Activated CD8-positive, alpha-beta memory T cell treated with anti-CD3 and anti-CD28 coated beads, Interleukin-2, amount 50 U/mL, for 24 hours (primary cell): ENCODE measurements around the gene AIRE.
"Not testable (repeated sequence)": the region's sequence is repeated elsewhere in the genome, so short reads cannot be mapped to it uniquely, and the experiment has no call there.

Experiments used
- DNase-seq: peaks from one replicate; pipeline ENCODE4 v3.0.0-alpha.2; 2020; ENCODE audit errors: extremely low read depth

AIRE gene

DNA sequence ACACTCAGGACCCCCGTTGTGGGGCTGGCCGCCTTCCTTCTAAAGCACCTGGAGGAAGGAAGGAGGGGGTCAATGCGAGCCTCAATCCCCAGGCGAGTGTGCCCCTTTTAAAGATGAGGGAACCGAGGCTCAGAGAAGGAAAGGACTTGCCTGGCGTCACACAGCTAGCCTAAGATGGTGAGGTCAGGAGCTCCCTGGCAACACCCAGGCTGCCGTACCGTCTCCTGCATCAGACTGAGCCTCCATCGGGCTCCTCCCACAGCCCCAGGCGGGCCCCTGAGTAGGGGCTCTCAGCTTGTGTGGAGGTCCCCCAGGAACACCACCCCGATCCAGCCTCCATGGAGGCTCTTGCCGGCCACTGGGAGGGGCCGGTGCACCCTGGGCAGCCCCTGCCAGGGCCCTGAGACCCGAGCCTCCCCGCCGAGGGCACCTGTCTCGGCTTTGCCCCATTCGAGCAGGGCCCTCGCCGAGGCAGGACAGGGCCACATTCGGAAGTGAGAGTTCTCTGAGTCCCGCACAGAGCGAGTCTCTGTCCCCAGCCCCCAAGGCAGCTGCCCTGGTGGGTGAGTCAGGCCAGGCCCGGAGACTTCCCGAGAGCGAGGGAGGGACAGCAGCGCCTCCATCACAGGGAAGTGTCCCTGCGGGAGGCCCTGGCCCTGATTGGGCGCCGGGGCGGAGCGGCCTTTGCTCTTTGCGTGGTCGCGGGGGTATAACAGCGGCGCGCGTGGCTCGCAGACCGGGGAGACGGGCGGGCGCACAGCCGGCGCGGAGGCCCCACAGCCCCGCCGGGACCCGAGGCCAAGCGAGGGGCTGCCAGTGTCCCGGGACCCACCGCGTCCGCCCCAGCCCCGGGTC lies at the start of gene AIRE:
Gene AIRE (plus strand): TSS at position 739 of the 855 bp plus-strand sequence. CDS start 131 bp downstream, outside the sequence.
- no peak for DNase-seq

DNA sequence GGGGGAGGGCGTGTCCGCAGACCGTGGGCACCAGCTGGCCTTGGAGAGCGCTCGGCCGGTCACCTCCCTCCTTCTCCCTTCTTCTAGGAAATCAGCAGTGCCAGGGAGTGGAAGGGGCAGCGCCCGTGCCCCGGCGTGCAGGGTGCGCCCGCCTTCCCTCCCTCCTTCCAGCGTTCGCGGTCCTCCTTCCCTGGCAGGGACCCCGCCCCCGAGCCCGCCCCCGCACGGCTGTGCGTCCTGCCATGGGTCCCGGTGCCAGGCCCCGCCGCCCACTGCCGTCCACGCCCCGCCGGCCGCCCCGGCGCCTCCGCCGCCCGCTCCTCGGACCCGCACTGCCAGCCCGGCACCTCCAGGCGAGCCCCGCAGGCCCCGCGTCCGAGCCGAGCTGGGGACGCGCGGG lies 45.3 kb upstream of the AIRE start:
- DNase-seq = not testable (repeated sequence)

- DNase-seq = not testable (repeated sequence)
These were observed 44.8 kb upstream of the AIRE start, which contains the start of gene ICOSLG for GRCh38 chr21:44240842-44241241. TSS of gene ICOSLG (minus strand) at chr21:44240943. CDS start at chr21:44240817, 126 bp downstream.

GRCh38 chr21:44241281-44241680 lies 44.4 kb upstream of the AIRE start:
- not testable (repeated sequence) for DNase-seq

GRCh38 chr21:44243980-44244379 lies 41.7 kb upstream of the AIRE start:
- not testable (repeated sequence) for DNase-seq

GRCh38 chr21:44247904-44248303 lies 37.8 kb upstream of the AIRE start:
- not testable (repeated sequence) for DNase-seq

GRCh38 chr21:44249204-44250037 lies 36.3 kb upstream of the AIRE start:
- DNase-seq = not testable (repeated sequence)

DNA sequence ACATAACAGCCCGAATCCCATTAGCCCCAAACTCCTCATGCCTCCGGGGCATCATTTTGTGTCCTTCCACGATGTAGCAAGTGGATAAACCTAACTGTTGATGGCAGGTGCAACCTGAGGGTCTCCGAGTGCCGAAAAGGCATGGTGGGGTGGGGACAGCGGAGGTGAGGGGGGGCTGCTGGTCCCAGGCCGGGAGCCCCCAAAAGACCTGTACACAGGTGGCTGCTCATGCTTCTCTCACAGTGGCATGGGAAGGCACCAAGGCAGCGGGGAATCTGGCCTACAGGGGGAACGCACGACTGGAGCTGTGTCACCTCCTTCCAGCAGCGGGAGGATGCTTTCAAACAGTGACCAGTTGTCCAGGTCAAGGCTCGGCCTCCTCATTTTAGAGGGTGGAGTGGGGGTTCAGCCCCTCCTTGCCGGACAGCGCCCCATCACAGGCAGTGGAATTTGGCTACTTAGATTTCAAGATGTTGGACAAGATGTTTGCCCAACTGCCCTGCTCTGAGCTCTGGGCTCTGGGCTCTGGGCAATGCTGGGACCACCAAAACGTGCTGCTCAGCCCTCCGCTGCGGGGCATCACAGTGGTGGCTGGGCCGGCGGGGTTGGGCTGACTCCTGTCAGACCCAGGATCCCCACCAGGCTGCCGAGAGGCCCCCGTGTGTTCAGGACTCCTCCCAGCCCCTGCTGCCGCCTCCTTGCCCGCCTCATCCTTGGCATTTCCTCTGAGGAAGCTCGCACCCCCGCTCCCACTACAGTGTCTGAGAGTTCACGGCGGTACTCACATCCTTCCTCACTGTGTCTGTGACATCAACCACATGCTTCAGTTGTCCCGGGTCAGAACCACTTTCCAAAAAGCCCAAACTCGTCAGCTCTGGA lies 31.6 kb upstream of the AIRE start:
- DNase-seq = no peak

DNA sequence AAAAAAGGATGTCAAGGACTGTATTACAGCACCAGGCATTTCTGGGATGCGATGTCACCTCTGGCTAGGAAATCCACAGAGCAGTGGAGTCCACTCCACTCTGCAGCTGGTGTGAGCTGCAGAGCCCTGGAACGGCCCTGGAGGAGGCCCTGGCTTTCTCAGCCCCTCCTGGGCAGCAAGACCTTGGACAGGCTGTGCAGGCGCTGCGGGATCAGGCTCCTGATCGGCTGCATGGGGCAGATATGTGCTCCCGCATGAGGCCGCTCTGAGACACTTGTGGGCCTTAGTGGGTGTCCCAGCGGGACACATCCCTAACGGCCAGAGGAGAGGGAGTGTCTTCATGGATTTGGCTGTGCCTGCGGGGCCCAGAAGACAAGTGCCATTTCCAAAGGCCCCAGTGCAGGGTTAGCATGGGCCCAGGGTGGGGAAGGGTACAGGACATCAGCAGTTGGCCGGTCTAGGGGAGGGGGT lies 30.1 kb upstream of the AIRE start:
- DNase-seq = no peak

GRCh38 chr21:44258056-44258725 lies 27.5 kb upstream of the AIRE start:
- no peak for DNase-seq

DNA sequence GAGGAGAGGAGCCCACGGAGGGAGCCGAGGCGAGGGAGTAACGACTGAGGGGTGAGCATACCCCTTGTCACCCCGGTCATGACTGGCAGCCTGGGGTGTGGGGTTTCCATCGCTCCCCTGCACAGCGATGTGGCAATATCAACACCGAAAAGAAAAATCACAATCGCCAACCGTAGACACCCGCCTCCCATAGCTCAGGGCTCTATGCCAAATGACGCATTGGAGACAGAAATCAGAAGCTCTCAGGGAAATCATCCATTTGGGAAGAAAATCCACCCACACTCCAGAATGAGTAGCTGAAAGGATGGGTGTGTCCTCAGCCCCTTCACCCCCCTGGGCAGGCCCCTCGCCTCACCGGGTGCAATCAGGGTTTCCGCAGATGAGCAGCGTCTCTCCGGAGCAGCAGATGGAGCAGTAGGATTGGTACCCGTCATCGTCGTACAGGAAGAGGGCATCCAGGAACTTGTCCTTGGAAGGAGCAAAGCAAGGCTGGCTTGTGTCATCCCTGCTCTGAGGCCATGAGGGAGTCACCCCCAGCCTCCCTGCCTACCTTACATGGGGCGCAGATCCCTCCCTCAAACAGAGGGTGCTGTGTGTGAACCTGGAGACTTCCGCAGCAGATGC lies 26.5 kb upstream of the AIRE start:
- no peak for DNase-seq

- no peak for DNase-seq
These were observed 25.6 kb upstream of the AIRE start for GRCh38 chr21:44260066-44260465.

DNA sequence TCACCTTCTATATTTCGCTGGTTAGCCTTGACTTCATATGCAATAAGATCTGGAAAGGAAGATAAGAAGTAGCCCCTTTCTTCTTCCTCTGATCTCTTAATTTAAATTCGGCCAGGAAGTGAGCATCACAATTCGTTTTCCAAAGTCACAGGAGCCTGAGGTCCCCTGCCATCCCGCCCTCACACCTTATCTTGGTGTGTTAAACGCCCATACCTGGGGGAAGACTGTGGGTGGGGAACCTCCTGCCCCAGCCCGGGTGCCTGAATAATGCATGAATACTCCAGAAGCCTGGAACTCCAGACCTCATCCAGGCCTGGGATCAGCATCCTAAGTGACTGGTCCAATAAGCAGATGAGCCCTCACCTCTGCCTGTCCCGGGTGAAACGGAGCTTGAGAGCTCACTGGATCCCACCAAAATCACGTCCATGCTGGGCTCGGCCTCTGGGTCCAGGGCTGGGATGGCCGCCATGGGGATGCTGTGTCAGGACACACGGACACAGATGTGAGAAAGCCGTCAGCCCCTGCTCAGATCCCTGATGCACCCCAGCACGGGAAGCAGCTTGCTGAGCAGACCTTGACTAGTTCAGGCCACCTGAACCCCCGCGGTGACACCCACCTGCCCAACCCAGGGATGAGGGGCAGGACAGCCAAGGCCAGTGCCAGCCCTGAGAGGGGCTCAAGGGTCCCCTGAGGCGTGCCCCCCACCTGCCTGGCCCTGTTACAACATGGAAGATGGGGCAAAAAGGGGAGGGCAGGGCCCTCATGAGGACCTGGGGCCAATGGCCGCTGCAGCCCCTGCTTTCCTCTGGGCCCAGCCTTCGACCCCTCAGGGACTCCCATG lies 24.7 kb upstream of the AIRE start:
- no peak for DNase-seq

- DNase-seq = no peak
These were observed 23.9 kb upstream of the AIRE start, which contains the start of gene DNMT3L for GRCh38 chr21:44261675-44262295. TSS of gene DNMT3L (minus strand) at chr21:44261897. CDS start at chr21:44261259, 638 bp downstream.

DNA sequence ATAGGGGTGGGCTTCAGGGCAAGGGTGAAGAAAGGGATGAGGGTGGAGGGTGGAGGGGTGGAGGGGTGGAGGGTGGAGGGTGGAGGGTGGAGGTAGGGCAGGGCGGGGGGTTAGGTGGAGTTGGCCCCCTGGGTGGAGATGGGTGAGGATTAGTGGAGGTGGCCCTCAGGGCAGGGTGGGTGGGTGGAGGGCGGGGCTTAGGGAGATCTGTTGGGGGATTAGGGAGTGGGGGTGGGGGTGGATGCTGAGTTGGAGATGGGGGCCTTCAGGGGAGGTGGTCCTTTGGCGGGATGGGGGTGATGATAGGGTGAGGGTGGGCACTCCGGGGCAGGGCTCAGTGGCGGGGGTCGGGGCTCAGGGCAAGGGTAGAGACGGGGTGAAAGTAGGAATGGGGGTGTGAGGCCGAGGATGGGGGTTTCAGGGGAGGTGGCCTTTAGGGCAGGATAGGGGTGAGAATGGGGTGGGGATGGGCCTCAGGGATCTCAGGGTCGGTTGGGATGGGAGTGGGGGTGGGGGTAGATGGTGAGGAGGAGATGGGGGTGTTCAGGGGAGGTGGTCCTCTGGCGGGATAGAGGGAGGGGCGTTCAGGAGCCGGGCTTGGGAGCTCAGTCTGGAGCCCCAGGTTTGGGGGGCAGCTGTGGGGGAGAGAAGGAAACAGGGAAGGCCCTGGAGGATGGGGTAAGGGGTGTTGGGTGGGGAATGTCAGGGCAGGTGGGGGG lies 23.2 kb upstream of the AIRE start:
- DNase-seq = no peak

DNA sequence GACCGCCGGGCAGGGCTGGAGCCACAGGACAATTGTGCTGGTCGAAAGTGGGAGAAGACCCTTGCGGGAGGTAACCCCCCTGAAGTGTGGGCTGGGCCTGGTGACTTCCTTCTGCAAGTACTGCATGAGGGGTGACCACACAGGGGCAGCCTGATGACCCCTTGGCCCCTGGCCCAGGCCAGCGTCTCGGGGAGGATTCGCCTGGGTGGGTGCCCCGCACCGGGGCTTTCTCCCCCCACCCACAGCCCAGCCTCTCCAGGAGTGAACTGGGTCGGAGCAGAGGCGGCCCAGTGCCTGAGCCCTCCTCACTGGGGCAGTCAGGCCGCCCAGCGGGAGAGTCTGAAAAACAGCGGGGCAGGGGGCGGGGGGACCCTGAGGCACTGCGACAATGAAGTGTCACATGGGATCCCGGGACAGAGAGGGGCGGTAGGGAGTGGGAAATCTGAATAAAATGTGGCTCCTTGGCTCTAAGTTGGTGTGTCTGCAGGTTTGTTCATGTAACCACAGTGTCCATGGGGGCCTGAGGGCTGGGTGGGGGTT lies 22.4 kb upstream of the AIRE start:
- DNase-seq = no peak

DNA sequence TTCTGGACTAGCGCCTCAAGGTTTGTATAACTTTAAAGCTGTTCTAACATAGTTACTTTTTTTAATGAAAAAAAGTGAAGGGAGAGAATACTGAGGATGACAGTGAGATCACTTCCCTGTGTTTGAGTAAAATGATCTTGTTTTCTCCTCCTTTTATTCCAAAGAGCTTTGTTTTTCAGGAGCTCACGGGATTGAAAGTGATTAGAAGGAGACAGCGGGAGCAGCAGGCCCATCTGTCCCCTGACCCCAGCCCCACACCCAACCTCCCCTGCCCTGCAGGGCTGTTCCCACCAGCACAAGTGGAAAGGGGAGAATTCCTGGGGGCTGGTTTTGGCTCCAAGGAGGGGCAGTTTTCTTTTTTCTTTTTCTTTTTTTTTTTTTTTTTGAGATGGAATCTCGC lies 21.9 kb upstream of the AIRE start:
- no peak for DNase-seq

DNA sequence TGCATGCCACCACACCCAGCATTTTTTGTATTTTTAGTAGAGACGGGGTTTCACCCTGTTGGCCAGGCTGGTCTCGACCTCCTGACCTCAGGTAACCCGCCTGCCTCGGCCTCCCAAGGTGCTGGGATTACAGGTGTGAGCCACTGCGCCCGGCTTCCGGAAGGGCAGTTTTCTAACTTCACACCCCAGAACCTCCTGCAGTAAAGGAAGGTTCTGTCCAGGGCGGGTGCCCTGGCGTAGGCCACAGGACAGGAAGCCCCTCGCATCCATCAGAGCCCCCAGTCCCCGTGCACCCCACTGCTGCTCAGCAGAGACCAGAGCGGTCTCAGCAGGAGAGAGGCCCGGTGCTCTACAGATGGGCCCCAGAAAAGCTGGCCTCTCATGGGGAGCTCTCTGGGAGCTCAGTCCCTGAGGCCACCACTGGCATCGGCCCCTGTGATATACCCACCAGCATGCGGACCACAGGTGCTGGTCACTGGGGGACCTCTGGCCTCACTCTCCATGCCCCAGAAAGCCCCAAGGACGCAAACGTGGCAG lies 19.9 kb upstream of the AIRE start:
- no peak for DNase-seq
